Fibroblast of lung (primary cell): ENCODE data around the gene PDRG1. TPM values are rescaled to one million over a fixed set of nuclear protein-coding genes. Genes with fewer than 3 reads are reported as not detected.

ENCODE experiments used
- DNase-seq, 2 donors: peaks; one replicate each; pipeline versions ENCODE4 v3.0.0 to v3.0.0-alpha.2; 2010; ENCODE audit warnings: low read depth in 2 of 2
- H2AFZ ChIP-seq: 2 replicates; pipeline ENCODE4 v1.5.1; 2012; ENCODE audit warnings: low read length, control low read depth, inconsistent platforms
- H3K27ac ChIP-seq: 2 replicates; pipeline ENCODE4 v1.5.1; 2011; ENCODE audit warnings: low read length, control low read depth; ENCODE audit not compliant: insufficient read depth
- H3K27me3 ChIP-seq: 2 replicates; pipeline ENCODE4 v1.5.1; 2011; ENCODE audit warnings: mild to moderate bottlenecking, low read length; ENCODE audit not compliant: control insufficient read depth, insufficient read depth
- H3K36me3 ChIP-seq: 2 replicates; pipeline ENCODE4 v1.5.1; 2011; ENCODE audit warnings: low read length; ENCODE audit not compliant: control insufficient read depth, insufficient read depth
- H3K4me1 ChIP-seq: 2 replicates; pipeline ENCODE4 v1.5.1; 2011; ENCODE audit warnings: low read length; ENCODE audit not compliant: control insufficient read depth, insufficient read depth; ENCODE audit errors: extremely low read depth
- H3K4me2 ChIP-seq: 2 replicates; pipeline ENCODE4 v1.5.1; 2011; ENCODE audit warnings: low read length, control low read depth; ENCODE audit not compliant: insufficient read depth; ENCODE audit errors: extremely low read depth
- H3K4me3 ChIP-seq, 4 experiments: fragments of 200-600 bp in 1 of 4; sonication (generic) in 1 of 4; replicated peaks in 1 of 4; 2 replicates each; pipeline ENCODE4 v1.5.1; 2011 to 2016; ENCODE audit warnings: low read length in 4 of 4, low read depth in 3 of 4, mild to moderate bottlenecking in 3 of 4, control low read depth in 2 of 4, inconsistent platforms in 1 of 4, mixed read lengths in 1 of 4; ENCODE audit not compliant: insufficient read depth in 1 of 4; ENCODE audit errors: control extremely low read depth in 1 of 4
- H3K79me2 ChIP-seq: 2 replicates; pipeline ENCODE4 v1.5.1; 2012; ENCODE audit warnings: mild to moderate bottlenecking, low read length, inconsistent platforms; ENCODE audit not compliant: control insufficient read depth, insufficient read depth
- H3K9ac ChIP-seq: 2 replicates; pipeline ENCODE4 v1.5.1; 2011; ENCODE audit warnings: mild to moderate bottlenecking, low read length, control low read depth; ENCODE audit not compliant: insufficient read depth
- H3K9me3 ChIP-seq: 2 replicates; pipeline ENCODE4 v1.5.1; 2012; ENCODE audit warnings: low read depth, low read length; ENCODE audit not compliant: control insufficient read depth, insufficient read depth
- H4K20me1 ChIP-seq: 2 replicates; pipeline ENCODE4 v1.5.1; 2011; ENCODE audit warnings: low read length; ENCODE audit not compliant: control insufficient read depth, insufficient read depth; ENCODE audit errors: extremely low read depth
- EZH2 ChIP-seq: IDR thresholded peaks from 2 replicates; pipeline ENCODE4 v1.5.1; 2012; ENCODE audit warnings: low read length, control low read depth, mild to moderate bottlenecking; ENCODE audit errors: missing control alignments
- polyA plus RNA-seq, 2 donors: library from polyadenylated mRNA; depleted of rRNA in 1 of 2; stranded (reverse) in 1 of 2; unstranded in 1 of 2; fragments of >200 nt; gene quantifications; 2 replicates each; pipeline ENCODE4 v1.2.1, GENCODE V29; 2011 to 2012; ENCODE audit warnings: missing spikeins in 1 of 2
- total RNA-seq: library from RNA; depleted of rRNA; stranded (reverse); fragments of >200 nt; gene quantifications from 2 replicates; pipeline ENCODE4 v1.2.1, GENCODE V29; 2014
- TF ChIP-seq, protein P1 (sequence below), 2 donors: IDR thresholded peaks in 1 of 2; conservative IDR thresholded peaks in 1 of 2; 1 replicate in 1 of 2; 2 replicates in 1 of 2; pipeline ENCODE4 v1.5.1; 2011 to 2012; ENCODE audit warnings: low read length in 2 of 2, control low read depth in 1 of 2, inconsistent platforms in 1 of 2, low read depth in 1 of 2, mild to moderate bottlenecking in 1 of 2

Gene PDRG1
- total and polyA plus RNA-seq, 2 donors (not counting 1 experiment from before 2014, with no cell fraction given): 5.4 to 14.0 TPM

DNA sequence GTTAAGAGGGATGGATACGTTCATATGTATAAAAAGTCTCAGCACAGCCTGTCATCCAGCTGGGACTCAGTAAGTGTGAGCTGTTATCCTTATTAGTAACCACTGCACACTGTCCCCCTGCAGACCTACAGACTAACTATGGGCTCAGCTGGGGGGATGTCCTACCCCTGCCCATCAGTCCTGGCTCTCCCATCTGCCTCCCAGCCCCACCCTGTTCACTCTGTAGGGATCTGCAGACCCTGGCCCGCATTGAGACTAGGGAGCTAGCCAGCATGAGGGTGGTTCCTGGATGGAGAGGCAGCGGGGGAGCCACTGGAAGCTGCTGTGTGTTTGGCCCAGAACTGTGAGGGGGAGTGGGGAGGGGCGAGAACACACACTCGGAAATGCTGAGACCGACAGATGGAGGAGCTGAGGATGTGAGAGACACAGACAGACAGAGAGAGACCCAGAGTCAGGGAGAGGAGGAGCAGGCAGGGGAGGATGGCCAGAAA, 33.2 kb upstream of the PDRG1 start:
- TF ChIP-seq, protein P1, sequence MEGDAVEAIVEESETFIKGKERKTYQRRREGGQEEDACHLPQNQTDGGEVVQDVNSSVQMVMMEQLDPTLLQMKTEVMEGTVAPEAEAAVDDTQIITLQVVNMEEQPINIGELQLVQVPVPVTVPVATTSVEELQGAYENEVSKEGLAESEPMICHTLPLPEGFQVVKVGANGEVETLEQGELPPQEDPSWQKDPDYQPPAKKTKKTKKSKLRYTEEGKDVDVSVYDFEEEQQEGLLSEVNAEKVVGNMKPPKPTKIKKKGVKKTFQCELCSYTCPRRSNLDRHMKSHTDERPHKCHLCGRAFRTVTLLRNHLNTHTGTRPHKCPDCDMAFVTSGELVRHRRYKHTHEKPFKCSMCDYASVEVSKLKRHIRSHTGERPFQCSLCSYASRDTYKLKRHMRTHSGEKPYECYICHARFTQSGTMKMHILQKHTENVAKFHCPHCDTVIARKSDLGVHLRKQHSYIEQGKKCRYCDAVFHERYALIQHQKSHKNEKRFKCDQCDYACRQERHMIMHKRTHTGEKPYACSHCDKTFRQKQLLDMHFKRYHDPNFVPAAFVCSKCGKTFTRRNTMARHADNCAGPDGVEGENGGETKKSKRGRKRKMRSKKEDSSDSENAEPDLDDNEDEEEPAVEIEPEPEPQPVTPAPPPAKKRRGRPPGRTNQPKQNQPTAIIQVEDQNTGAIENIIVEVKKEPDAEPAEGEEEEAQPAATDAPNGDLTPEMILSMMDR (conservative IDR thresholded peaks at IDR 0.05 in 1 of 2, IDR thresholded peaks at IDR 0.05 in 1 of 2; ENCODE audit: low read depth in 1 of 2, low read length in 2 of 2): no peak
- no peak for TF ChIP-seq EZH2

DNA sequence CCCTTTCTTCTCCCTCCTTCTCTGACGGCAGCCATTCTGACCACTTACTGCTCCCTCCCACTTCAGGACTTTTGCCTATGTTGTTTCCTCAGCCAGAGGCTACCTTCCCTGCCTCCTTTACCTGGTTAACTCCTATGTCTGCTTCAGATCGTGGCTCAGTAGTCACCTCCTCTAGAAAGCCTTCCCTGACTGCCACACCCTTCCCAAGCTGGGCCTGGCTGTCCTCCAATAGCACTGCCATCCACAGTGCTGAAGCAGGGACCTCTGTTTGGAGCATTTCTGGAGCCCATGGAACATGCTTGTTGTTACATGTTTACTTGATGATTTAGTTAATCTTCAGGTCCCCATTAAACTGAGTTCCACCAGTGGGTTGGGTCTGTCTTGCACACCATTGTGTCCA, 29.9 kb upstream of the PDRG1 start:
- no peak for TF ChIP-seq EZH2
- TF ChIP-seq, protein P1 (conservative IDR thresholded peaks at IDR 0.05 in 1 of 2, IDR thresholded peaks at IDR 0.05 in 1 of 2; ENCODE audit: low read depth in 1 of 2, low read length in 2 of 2): no peak
- Histone ChIP-seq H3K9ac (no peak overlapping the region), H3K27ac (no peak overlapping the region), H3K79me2 (no peaks in the 10 kb centered on the region), H2AFZ (no peak overlapping the region), H4K20me1 (no peaks in the 10 kb centered on the region), H3K36me3 (no peaks in the 10 kb centered on the region), H3K27me3 (peaks cover 8% of the 10 kb centered on the region), H3K4me2 (no peak overlapping the region), H3K4me3 (no peak overlapping the region), H3K9me3 (no peaks in the 10 kb centered on the region), H3K4me1 (no peaks in the 10 kb centered on the region)
- no peak for DNase-seq

More for the DNA sequence above, 33.2 kb upstream of the PDRG1 start:
- Histone ChIP-seq H4K20me1 (no peaks in the 10 kb centered on the region), H2AFZ (no peak overlapping the region), H3K79me2 (no peaks in the 10 kb centered on the region), H3K9ac (no peak overlapping the region), H3K9me3 (no peaks in the 10 kb centered on the region), H3K4me1 (no peaks in the 10 kb centered on the region), H3K27me3 (peaks cover 8% of the 10 kb centered on the region), H3K36me3 (no peaks in the 10 kb centered on the region), H3K4me3 (no peak overlapping the region), H3K27ac (no peak overlapping the region), H3K4me2 (no peak overlapping the region)
- no peak for DNase-seq

DNA sequence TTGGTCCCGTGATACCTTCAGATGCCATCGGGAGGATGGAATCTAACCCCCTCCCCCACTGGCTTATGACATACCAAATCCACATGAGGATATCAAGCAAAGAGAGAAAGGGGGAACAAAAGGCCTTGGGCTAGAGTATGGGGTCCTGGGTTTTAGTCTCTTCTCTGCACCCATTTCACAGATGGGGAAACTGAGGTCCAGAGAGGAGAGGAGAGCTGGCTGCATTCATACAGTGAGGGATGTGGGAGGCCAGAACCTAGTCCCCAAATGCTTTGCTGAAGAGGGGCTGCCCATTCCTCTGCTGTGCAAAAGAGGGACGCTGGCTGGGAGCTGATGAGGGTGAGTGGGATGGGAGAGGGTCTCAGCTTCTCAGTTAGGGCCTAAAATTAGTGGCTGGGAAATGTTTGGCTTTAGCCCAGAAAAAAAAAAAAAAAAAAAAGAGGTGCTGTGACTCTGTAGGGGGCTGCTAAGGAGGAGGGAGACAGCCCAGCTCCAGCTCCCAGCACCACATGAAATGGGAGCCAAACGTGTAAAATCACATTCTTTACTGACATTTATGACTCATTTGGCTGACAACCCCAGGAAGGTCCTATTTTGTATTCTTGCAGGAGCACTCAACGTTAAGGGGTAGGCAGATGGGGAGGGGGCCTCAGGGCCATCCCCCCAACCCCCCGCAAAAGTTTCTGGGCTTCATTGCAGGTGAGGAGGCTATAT, 28.0 kb upstream of the PDRG1 start:
- Histone ChIP-seq H3K9ac (no peak overlapping the region), H3K36me3 (no peaks in the 10 kb centered on the region), H3K27me3 (peaks cover 9% of the 10 kb centered on the region), H3K4me3 (no peak overlapping the region), H3K9me3 (no peaks in the 10 kb centered on the region), H3K4me1 (no peaks in the 10 kb centered on the region), H3K4me2 (no peak overlapping the region), H3K79me2 (no peaks in the 10 kb centered on the region), H4K20me1 (no peaks in the 10 kb centered on the region), H2AFZ (no peak overlapping the region), H3K27ac (no peak overlapping the region)
- no peak for DNase-seq
- TF ChIP-seq, protein P1 (conservative IDR thresholded peaks at IDR 0.05 in 1 of 2, IDR thresholded peaks at IDR 0.05 in 1 of 2; ENCODE audit: low read depth in 1 of 2, low read length in 2 of 2): no peak
- TF ChIP-seq EZH2: no peak
